Measurements from ENCODE around the gene KCTD13. TPM values are rescaled to one million over a fixed set of nuclear protein-coding genes. Genes with fewer than 3 reads are reported as not detected.
A peak's percentile ranks its signal among the peaks of the same experiment; 100 is the strongest.

The KCTD13 gene
- polyA plus RNA-seq (2012; ENCODE audit: low read depth, missing spikeins), result 12.8 TPM

DNA sequence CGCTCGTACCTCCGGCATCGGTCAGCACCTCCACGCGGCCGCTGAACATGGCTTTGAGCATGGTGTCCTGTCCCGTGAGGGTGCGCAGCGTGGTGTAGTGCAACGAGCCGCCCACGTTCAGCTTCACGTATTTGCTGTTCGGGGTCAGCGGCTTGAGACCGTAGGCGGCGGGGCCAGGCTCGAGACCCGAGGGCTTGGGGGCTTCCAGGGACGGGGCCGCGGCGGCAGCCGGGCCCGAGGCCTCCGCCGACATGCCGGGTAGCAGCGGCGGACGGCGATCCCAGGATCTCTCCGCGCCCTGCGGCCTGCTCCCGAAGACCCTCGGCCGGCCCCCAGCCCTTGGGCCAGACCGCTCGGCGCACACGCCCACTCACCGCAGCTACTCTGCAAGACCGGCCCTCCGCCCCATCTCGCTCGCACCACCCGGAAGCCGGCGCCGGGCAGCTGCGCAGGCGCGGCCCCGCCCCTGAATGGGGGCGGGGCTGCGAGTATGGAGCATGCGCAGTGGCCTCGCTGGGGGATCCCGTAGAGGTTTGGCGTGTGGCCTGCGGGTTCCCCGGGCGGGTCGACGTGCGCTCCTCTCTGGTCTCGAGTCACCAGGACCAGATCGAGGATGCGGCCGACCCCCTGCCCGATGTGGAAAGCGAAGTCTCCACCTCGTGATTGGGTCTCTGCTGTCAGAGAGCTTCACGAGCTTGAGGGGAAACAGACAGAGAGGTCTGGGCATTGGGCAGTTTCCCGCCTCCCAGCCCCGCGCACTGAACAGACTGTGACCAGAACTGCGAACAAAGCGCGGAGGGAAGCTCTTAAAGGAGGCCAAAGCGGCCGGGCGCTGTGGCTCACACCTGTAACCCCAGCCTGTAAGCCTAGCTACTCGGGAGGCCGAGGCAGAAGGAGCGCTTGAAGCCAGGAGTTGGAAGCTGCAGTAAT, at the start of gene KCTD13:
KCTD13 (minus strand) TSS at position 446 of the 930 bp plus-strand sequence; CDS start at position 253, 193 bp downstream.
- TF ChIP-seq PAX5 (IDR thresholded peaks at IDR 0.05; ENCODE audit: insufficient read depth, low read length, severe bottlenecking), result no peak
- peak; percentile 83 for TF ChIP-seq POLR2AphosphoS5 (IDR thresholded peaks at IDR 0.05; ENCODE audit: low read depth, low read length)
- 0 out of 2 replicates have a peak, but pooled peaks have one; percentile 39 for TF ChIP-seq POU2F2 (IDR thresholded peaks at IDR 0.05; ENCODE audit: low read depth, low read length)
- TF ChIP-seq TAF1 (IDR thresholded peaks at IDR 0.05; ENCODE audit: low read depth, low read length), result peak; percentile 35
- TF ChIP-seq POLR2A (IDR thresholded peaks at IDR 0.05; ENCODE audit: low read depth, low read length), result peak; percentile 84
- no peak for TF ChIP-seq SPI1 (IDR thresholded peaks at IDR 0.05; ENCODE audit: low read depth, low read length)
- DNase-seq (ENCODE audit: insufficient read length, low spot score) (peak; percentile 98), FAIRE-seq (peak; percentile 95)

DNA sequence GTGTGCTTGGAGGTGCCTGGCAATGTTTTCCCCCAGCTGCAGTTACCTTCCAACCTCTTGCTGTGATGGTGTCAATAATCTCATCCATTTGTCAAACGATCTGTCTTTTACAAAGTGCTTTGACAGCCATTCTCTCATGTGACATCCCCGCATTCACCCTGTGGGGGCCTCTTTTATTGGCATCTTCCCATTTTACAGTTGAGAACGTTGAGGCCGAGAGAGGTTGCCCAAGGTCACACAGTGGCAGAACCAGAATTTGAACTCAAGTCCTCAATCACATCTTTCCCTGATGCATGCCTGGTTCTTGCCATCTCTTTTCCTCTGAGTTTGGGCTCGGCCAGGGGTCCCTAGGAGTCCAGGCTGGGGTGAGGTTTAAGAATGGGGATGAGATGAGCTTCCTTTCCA, 49.1 kb upstream of the KCTD13 start:
- FAIRE-seq (no peak), DNase-seq (ENCODE audit: insufficient read length, low spot score) (no peak)
- no peak for TF ChIP-seq PAX5 (IDR thresholded peaks at IDR 0.05; ENCODE audit: insufficient read depth, low read length, severe bottlenecking)
- TF ChIP-seq POLR2AphosphoS5 (IDR thresholded peaks at IDR 0.05; ENCODE audit: low read depth, low read length), result no peak
- no peak for TF ChIP-seq POU2F2 (IDR thresholded peaks at IDR 0.05; ENCODE audit: low read depth, low read length)
- TF ChIP-seq TAF1 (IDR thresholded peaks at IDR 0.05; ENCODE audit: low read depth, low read length), result no peak
- TF ChIP-seq POLR2A (IDR thresholded peaks at IDR 0.05; ENCODE audit: low read depth, low read length), result no peak
- no peak for TF ChIP-seq SPI1 (IDR thresholded peaks at IDR 0.05; ENCODE audit: low read depth, low read length)

- DNase-seq (ENCODE audit: insufficient read length, low spot score), result no peak
- no peak for FAIRE-seq
These were observed 48.5 kb upstream of the KCTD13 start for GRCh38 chr16:29974291-29975133.

GRCh38 chr16:29973384-29974246, 47.6 kb upstream of the KCTD13 start, which contains the start of gene TAOK2:
TSS of gene TAOK2 (plus strand) at chr16:29973868. CDS start at chr16:29977773, 3,905 bp downstream.
- TF ChIP-seq PAX5 (IDR thresholded peaks at IDR 0.05; ENCODE audit: insufficient read depth, low read length, severe bottlenecking) (peak; percentile 24), TAF1 (IDR thresholded peaks at IDR 0.05; ENCODE audit: low read depth, low read length) (peak; percentile 56), POLR2AphosphoS5 (IDR thresholded peaks at IDR 0.05; ENCODE audit: low read depth, low read length) (peak; percentile 85), POLR2A (IDR thresholded peaks at IDR 0.05; ENCODE audit: low read depth, low read length) (peak; percentile 84), SPI1 (IDR thresholded peaks at IDR 0.05; ENCODE audit: low read depth, low read length) (peak; percentile 35; the same call in 1 of the 2 replicates), POU2F2 (IDR thresholded peaks at IDR 0.05; ENCODE audit: low read depth, low read length) (0 out of 2 replicates have a peak, but pooled peaks have one; percentile 39)
- FAIRE-seq (peak; percentile 95), DNase-seq (ENCODE audit: insufficient read length, low spot score) (peak; percentile 100)

More at GRCh38 chr16:29974291-29975133, 48.5 kb upstream of the KCTD13 start:
- TF ChIP-seq TAF1 (IDR thresholded peaks at IDR 0.05; ENCODE audit: low read depth, low read length) (0 out of 2 replicates have a peak, but pooled peaks have one; percentile 21), PAX5 (IDR thresholded peaks at IDR 0.05; ENCODE audit: insufficient read depth, low read length, severe bottlenecking) (no peak)

GRCh38 chr16:29972992-29973383, 47.0 kb upstream of the KCTD13 start:
- DNase-seq (ENCODE audit: insufficient read length, low spot score) (no peak), FAIRE-seq (no peak)
- no peak for TF ChIP-seq POU2F2 (IDR thresholded peaks at IDR 0.05; ENCODE audit: low read depth, low read length)
- no peak for TF ChIP-seq SPI1 (IDR thresholded peaks at IDR 0.05; ENCODE audit: low read depth, low read length)
- no peak for TF ChIP-seq TAF1 (IDR thresholded peaks at IDR 0.05; ENCODE audit: low read depth, low read length)
- no peak for TF ChIP-seq POLR2AphosphoS5 (IDR thresholded peaks at IDR 0.05; ENCODE audit: low read depth, low read length)
- no peak for TF ChIP-seq POLR2A (IDR thresholded peaks at IDR 0.05; ENCODE audit: low read depth, low read length)
- TF ChIP-seq PAX5 (IDR thresholded peaks at IDR 0.05; ENCODE audit: insufficient read depth, low read length, severe bottlenecking), result no peak

GRCh38 chr16:29972500-29972899, 46.5 kb upstream of the KCTD13 start:
- FAIRE-seq (no peak), DNase-seq (ENCODE audit: insufficient read length, low spot score) (no peak)
- TF ChIP-seq POLR2A (IDR thresholded peaks at IDR 0.05; ENCODE audit: low read depth, low read length) (no peak), SPI1 (IDR thresholded peaks at IDR 0.05; ENCODE audit: low read depth, low read length) (no peak), TAF1 (IDR thresholded peaks at IDR 0.05; ENCODE audit: low read depth, low read length) (no peak)

- FAIRE-seq (no peak), DNase-seq (ENCODE audit: insufficient read length, low spot score) (no peak)
These were observed 45.3 kb upstream of the KCTD13 start for GRCh38 chr16:29971304-29971703.

DNA sequence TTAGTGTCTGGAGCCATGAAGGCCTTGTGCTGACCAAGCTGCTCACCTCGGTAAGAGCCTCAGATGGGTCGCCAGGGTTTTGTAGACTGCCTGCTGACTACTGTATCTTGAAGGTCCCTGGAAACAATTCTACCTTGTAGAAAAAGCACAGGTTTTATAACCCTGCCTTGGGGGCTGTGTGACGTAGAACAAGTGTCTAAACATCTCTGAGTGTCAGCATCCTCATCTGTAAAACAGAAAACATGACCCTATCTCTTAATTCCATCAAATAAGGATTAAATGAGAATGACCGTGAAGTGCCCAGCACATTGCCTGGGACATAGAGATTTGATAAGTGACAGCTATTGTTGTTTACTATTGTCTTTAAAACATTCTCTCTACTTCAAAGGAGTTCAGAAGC, 42.2 kb upstream of the KCTD13 start:
- TF ChIP-seq POLR2AphosphoS5 (IDR thresholded peaks at IDR 0.05; ENCODE audit: low read depth, low read length) (no peak), TAF1 (IDR thresholded peaks at IDR 0.05; ENCODE audit: low read depth, low read length) (no peak)
- no peak for FAIRE-seq

More at GRCh38 chr16:29971304-29971703, 45.3 kb upstream of the KCTD13 start:
- TF ChIP-seq POLR2A (IDR thresholded peaks at IDR 0.05; ENCODE audit: low read depth, low read length) (no peak), PAX5 (IDR thresholded peaks at IDR 0.05; ENCODE audit: insufficient read depth, low read length, severe bottlenecking) (no peak), POLR2AphosphoS5 (IDR thresholded peaks at IDR 0.05; ENCODE audit: low read depth, low read length) (no peak), SPI1 (IDR thresholded peaks at IDR 0.05; ENCODE audit: low read depth, low read length) (no peak), POU2F2 (IDR thresholded peaks at IDR 0.05; ENCODE audit: low read depth, low read length) (no peak)

More for the DNA sequence above, 42.2 kb upstream of the KCTD13 start:
- no peak for DNase-seq (ENCODE audit: insufficient read length, low spot score)
